GM19099 (cell line): ENCODE data around the gene VPS50.

Source experiments
- POLR2A ChIP-seq: IDR thresholded peaks from 3 replicates; pipeline ENCODE4 v1.6.1; 2011; ENCODE audit warnings: low read depth; ENCODE audit not compliant: insufficient read length; ENCODE audit errors: extremely low read depth

Gene VPS50

GRCh38 chr7:93407239-93407638 lies 175.1 kb downstream of the VPS50 start:
- TF ChIP-seq POLR2A, result no peak

GRCh38 chr7:93409324-93409723 lies 177.2 kb downstream of the VPS50 start:
- TF ChIP-seq POLR2A, result no peak
